ENCODE results near the gene MEX3B. TPM values are rescaled to one million over a fixed set of nuclear protein-coding genes. Genes with fewer than 3 reads are reported as not detected.

MEX3B gene
- polyA plus RNA-seq, 6 donors from 2014 or later = not detected

DNA sequence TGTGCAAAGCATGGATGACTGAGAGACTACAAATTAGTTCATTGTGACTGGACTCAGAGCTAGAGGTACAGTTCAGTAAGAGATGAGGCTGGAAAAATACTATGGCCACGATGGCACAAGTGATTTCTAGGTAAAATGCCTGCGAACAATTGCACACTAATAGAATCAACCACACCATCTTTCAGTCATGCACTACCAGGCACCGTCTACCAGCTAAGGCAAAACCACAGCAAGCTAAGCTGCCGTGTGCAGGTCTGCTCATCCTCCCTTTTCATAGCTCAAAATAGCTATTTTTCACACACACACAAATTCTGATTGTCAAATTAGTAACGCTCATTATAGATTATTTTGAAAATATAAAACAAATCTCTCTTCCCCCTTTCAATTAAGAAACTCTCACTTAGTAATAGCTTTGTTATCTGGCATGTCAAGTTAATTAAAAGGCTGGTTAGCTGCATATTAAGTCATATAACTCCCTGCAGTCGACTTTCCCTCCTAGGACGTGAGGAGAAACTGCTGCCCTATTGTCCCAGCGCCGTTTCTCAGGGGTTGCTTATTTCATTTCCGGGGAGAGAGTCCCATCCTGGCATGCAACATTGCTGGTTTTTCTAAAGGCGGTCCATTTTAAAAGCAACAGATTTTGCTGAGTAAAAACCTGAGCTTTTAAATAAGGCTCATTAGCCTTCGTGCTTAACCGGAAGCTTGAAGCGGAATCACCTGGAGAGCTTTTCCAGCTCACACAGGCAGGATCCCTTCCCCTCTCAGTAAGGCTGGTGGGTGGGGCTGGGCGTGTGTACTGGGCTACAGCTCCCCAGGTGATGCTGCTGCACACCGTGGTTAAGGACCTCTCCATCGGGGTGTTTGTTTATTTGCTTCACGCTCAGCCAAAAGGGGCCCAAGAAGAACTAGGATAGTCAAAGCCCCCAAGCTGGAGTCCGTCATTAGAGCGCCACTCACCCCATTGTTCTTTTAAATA, 16.9 kb upstream of the MEX3B start:
- Mint-ChIP-seq H3K4me1 (peaks cover 4 to 23% (median 14%) of the 10 kb centered on the region in 3 donors), H3K27ac (no peak overlapping the region), H3K4me3 (no peak overlapping the region), H3K9me3 (peaks cover 0 to 2% (median 0%) of the 10 kb centered on the region in 7 donors), H3K36me3 (no peaks in the 10 kb centered on the region), H3K27me3 (peaks cover 33 to 65% (median 57%) of the 10 kb centered on the region in 3 donors)
- no peak for DNase-seq
- no peak for ATAC-seq (ENCODE audit: low read depth in 2 of 2)

- Mint-ChIP-seq H3K36me3 (no peaks in the 10 kb centered on the region), H3K4me1 (peaks cover 4 to 23% (median 14%) of the 10 kb centered on the region in 3 donors), H3K27me3 (peaks cover 36 to 77% (median 72%) of the 10 kb centered on the region in 3 donors), H3K4me3 (no peak overlapping the region), H3K27ac (peak overlapping the region in 1 of 6 donors; percentile 65), H3K9me3 (peaks cover 0 to 2% (median 0%) of the 10 kb centered on the region in 7 donors)
- no peak for DNase-seq
- peak; percentile 63 to 68 for ATAC-seq (ENCODE audit: low read depth in 2 of 2)
These were observed 15.0 kb upstream of the MEX3B start for GRCh38 chr15:82060817-82061216.

GRCh38 chr15:82058517-82059204, 12.8 kb upstream of the MEX3B start:
- H3K27me3 Mint-ChIP-seq = peaks cover 44 to 65% (median 62%) of the 10 kb centered on the region in 3 donors

DNA sequence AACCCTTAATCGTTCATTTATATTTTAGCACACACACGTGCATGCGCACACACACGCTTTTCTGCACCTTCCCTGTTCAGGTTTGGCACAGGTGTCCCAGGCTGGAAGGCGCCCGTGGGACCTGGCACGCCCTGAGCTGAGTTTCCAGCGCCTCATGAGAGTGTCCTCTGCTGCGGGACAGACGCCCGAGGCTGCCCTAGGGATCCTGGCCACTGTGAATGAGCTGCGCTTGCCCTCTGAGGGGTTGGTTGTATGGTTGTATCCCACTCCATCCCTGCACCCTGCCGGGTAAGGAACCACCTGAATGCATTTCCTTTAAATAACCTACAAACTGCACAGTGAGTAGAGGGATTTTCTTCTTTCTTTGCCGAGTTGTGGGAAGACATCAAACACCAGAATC, 12.2 kb upstream of the MEX3B start:
- H3K4me1 Mint-ChIP-seq = peaks cover 4 to 23% (median 14%) of the 10 kb centered on the region in 3 donors
- no peak for ATAC-seq (ENCODE audit: low read depth in 2 of 2)
- H3K4me3 Mint-ChIP-seq = no peak overlapping the region
- H3K27ac Mint-ChIP-seq = no peak overlapping the region
- peaks cover 48 to 66% (median 61%) of the 10 kb centered on the region in 3 donors for H3K27me3 Mint-ChIP-seq
- DNase-seq = no peak
- H3K36me3 Mint-ChIP-seq = no peaks in the 10 kb centered on the region
- H3K9me3 Mint-ChIP-seq = peaks cover 0 to 2% (median 0%) of the 10 kb centered on the region in 7 donors

More at GRCh38 chr15:82058517-82059204, 12.8 kb upstream of the MEX3B start:
- Mint-ChIP-seq H3K9me3 (peaks cover 0 to 2% (median 0%) of the 10 kb centered on the region in 7 donors), H3K4me1 (peaks cover 4 to 23% (median 14%) of the 10 kb centered on the region in 3 donors), H3K4me3 (no peak overlapping the region), H3K36me3 (no peaks in the 10 kb centered on the region), H3K27ac (no peak overlapping the region)
- DNase-seq = no peak
- ATAC-seq (ENCODE audit: low read depth in 2 of 2) = no peak

DNA sequence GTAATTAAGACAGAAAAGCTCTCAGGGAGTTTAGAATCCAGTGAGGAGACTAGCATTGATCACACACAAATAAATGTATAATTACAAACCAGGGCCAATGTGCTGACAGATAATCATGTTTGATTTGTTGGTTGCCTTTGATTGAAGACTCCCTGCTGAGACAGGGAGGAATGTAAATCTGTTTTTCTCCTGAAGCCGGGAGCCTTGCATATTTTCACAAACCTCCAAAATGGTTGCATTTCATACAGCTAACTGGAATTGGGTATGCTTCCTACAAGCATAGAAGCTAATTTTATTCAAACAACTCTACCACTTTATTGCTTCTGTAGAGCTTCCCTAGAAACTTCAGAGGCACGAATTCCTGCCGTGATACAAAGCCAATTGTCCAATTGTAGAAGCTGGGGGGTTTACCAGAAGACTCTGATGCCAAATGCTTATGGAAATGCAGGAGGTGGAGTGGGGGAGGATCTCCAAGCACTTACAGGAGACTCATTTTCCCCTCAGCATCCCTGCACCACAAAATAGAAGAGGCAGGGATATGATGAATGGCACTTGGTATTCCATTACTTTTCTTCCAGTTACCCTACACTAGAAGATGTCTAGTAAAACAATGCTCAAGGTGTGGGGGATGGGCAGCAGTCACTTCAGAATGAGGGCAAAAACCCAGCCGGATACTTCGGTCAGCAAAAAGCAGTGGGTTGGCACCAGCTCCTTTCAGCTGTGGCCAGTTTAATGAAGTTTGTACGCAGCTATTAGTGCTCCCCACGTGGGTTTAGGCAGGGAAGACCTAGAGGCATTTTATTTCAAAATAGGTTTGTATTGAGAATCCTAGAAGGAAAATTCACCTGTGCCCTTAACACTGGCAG, 11.4 kb upstream of the MEX3B start:
- ATAC-seq (ENCODE audit: low read depth in 2 of 2) = no peak
- DNase-seq = no peak
- Mint-ChIP-seq H3K27ac (no peak overlapping the region), H3K4me1 (peaks cover 4 to 15% (median 11%) of the 10 kb centered on the region in 3 donors), H3K27me3 (peaks cover 49 to 63% (median 52%) of the 10 kb centered on the region in 3 donors), H3K4me3 (no peak overlapping the region), H3K9me3 (peaks cover 0 to 1% (median 0%) of the 10 kb centered on the region in 7 donors), H3K36me3 (no peaks in the 10 kb centered on the region)

GRCh38 chr15:82052751-82053150, 6.9 kb upstream of the MEX3B start:
- DNase-seq = no peak
- no peak overlapping the region for H3K4me3 Mint-ChIP-seq
- H3K36me3 Mint-ChIP-seq = no peaks in the 10 kb centered on the region
- no peaks in the 10 kb centered on the region for H3K9me3 Mint-ChIP-seq
- no peak overlapping the region for H3K27ac Mint-ChIP-seq
- peaks cover 31 to 42% (median 39%) of the 10 kb centered on the region in 3 donors for H3K27me3 Mint-ChIP-seq
- no peak for ATAC-seq (ENCODE audit: low read depth in 2 of 2)
- H3K4me1 Mint-ChIP-seq = peaks cover under 1 to 4% (median 1%) of the 10 kb centered on the region in 3 donors

- H3K27me3 Mint-ChIP-seq = peaks cover 26 to 43% (median 33%) of the 10 kb centered on the region in 3 donors
- no peaks in the 10 kb centered on the region for H3K36me3 Mint-ChIP-seq
- DNase-seq (no peak), ATAC-seq (ENCODE audit: low read depth in 2 of 2) (no peak)
- H3K27ac Mint-ChIP-seq = no peak overlapping the region
- no peaks in the 10 kb centered on the region for H3K9me3 Mint-ChIP-seq
- no peak overlapping the region for H3K4me3 Mint-ChIP-seq
- peaks cover 4 to 9% (median 5%) of the 10 kb centered on the region in 3 donors for H3K4me1 Mint-ChIP-seq
These were observed 5.8 kb upstream of the MEX3B start for GRCh38 chr15:82051664-82052063.

- Mint-ChIP-seq H3K4me1 (peaks cover 13 to 22% (median 13%) of the 10 kb centered on the region in 3 donors), H3K27me3 (peaks cover 15 to 26% (median 26%) of the 10 kb centered on the region in 3 donors), H3K27ac (no peak overlapping the region), H3K9me3 (no peaks in the 10 kb centered on the region), H3K4me3 (peak overlapping the region in 6 of 8 donors; percentile 18 to 91 (median 77)), H3K36me3 (no peaks in the 10 kb centered on the region)
- ATAC-seq (ENCODE audit: low read depth in 2 of 2) (no peak), DNase-seq (no peak)
These were observed 3.0 kb upstream of the MEX3B start for GRCh38 chr15:82048811-82049210.

- Mint-ChIP-seq H3K9me3 (peaks cover 0 to 1% (median 0%) of the 10 kb centered on the region in 7 donors), H3K36me3 (no peaks in the 10 kb centered on the region), H3K27ac (peak overlapping the region in 4 of 6 donors; percentile 29 to 95 (median 50)), H3K4me1 (peaks cover 13 to 22% (median 16%) of the 10 kb centered on the region in 3 donors), H3K4me3 (peak overlapping the region; percentile 76 to 93 (median 86)), H3K27me3 (peaks cover 16 to 30% (median 18%) of the 10 kb centered on the region in 3 donors)
- DNase-seq (no peak), ATAC-seq (ENCODE audit: low read depth in 2 of 2) (peak; percentile 10 to 17)
These were observed 1.9 kb upstream of the MEX3B start for GRCh38 chr15:82047453-82048400.

DNA sequence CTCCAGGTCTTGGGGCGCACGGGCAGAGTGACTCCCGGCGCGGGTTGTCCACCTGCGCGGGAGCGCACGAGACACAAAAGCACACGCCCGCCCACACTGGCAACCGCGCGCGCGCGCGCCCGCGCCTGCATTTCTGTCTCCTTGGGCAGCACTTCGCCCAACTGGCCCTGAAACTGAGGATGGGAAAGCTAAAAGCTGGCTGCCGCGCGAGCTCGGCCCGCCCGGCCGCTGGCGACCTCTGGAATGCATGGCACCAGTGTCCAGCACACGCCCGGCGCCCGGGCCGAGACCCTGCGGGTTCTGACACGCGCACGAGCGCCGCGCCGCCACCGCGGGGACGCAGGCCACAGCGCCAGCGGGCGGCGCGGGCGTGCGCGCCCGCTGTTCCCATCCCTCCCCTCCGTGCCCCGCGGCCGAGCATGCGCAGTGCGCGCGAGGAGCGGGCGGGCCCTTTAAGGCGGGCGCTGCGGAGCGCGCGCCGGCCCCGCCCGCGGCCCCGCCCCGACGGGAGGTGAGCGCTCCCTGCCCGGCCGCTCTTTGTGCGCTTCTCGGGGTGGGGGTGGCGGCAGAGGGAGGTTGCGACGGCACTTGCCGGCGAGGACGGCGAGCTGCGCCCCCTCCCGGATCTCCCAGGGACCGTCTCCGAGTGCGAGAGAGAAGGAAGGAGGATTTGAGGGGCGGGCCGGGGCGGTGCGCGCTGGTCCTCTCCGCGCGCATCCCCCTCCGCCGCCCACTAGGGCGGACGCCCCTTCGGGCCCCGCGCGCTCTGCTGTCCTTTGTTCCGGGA, 1.0 kb upstream of the MEX3B start:
- Mint-ChIP-seq H3K4me1 (peaks cover 13 to 22% (median 16%) of the 10 kb centered on the region in 3 donors), H3K27me3 (peaks cover 12 to 30% (median 17%) of the 10 kb centered on the region in 3 donors), H3K9me3 (peaks cover 0 to 1% (median 0%) of the 10 kb centered on the region in 7 donors), H3K27ac (peak overlapping the region; percentile 28 to 95 (median 73)), H3K36me3 (no peaks in the 10 kb centered on the region), H3K4me3 (peak overlapping the region; percentile 89 to 96 (median 93))
- DNase-seq (peak; percentile 89), ATAC-seq (ENCODE audit: low read depth in 2 of 2) (peak; percentile 73 to 74)
